ENCODE results near the gene PEX10.
A peak's percentile ranks its signal among the peaks of the same experiment; 100 is the strongest.

The PEX10 gene

DNA sequence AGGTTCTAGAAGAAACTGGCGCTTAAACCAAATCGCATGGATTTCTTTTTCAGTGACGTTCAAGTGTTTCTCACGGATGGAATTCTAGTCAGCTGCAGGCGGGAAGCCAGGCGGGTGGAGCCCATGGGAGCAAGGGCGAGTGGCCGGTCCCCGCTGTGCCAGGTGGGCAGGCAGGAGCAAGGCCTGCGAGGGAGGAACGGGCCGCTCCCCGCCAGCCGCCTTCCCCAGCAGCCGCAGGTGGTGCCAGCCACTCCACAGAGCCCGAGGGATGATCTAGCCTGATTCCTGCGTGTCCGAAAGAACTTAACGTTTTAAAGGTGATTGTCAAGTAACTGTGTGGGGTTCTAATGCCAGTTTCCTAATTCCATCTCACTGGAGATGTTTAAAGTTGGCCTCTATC lies 9.1 kb downstream of the PEX10 start:
- H3K27ac ChIP-seq: peak overlapping the region; percentile 99
- TF ChIP-seq, protein P1, sequence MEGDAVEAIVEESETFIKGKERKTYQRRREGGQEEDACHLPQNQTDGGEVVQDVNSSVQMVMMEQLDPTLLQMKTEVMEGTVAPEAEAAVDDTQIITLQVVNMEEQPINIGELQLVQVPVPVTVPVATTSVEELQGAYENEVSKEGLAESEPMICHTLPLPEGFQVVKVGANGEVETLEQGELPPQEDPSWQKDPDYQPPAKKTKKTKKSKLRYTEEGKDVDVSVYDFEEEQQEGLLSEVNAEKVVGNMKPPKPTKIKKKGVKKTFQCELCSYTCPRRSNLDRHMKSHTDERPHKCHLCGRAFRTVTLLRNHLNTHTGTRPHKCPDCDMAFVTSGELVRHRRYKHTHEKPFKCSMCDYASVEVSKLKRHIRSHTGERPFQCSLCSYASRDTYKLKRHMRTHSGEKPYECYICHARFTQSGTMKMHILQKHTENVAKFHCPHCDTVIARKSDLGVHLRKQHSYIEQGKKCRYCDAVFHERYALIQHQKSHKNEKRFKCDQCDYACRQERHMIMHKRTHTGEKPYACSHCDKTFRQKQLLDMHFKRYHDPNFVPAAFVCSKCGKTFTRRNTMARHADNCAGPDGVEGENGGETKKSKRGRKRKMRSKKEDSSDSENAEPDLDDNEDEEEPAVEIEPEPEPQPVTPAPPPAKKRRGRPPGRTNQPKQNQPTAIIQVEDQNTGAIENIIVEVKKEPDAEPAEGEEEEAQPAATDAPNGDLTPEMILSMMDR (conservative IDR thresholded peaks at IDR 0.05): no peak

DNA sequence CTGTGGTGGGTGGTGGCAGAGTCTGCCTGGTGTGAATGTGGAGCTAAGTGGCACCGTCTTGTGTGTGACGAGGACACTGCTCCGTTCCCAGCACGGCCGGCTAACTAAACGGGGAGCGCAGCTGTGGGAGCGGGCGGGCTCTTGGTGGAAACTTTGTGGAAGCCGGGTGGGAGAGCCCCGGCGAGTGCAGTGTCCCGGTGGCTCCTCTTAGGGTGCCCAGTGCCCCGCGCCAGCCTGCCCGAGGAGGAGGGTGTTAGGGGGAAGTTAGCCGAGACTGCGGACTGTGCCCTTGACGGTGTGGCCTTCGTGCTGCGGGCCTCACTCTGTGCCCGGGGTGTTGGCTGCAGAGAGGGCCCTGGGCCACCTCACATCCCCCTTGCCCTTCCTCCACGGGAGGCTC lies 9.9 kb downstream of the PEX10 start:
- peak overlapping the region; percentile 99 for H3K27ac ChIP-seq
- TF ChIP-seq, protein P1 (conservative IDR thresholded peaks at IDR 0.05): no peak

DNA sequence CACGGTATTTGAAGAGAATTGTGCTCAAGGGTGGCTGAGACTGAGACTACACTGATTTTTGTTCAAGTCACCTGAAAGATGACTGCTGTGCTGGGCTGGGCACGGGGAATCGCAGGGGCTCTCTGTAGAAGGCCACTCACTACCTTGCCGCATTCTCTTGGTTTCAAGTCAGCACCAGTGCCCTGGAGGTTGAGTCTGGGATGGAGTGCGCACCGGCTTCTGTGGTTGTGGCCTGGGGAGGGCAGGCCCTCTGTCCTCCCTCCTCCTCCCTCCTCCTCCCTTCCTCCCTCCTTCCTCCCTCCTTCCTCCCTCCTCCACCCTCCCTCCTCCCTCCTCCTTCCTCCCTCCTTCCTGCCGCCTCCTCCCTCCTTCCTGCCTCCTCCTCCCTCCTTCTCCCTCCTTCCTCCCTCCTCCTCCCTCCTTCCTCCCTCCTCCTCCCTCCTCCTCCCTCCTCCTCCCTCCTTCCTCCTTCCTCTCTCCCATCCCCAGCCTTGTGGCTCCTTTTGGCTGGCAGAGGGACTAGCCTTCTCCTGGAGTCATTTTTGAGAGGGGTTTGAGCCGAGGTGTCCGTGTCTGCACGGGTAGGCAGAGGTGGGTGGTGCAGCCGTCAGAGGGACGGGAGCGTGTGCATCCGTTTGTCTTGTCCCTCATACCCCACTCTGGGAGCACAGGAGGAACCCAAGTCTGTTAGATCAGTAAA lies 11.3 kb downstream of the PEX10 start:
- H3K27ac ChIP-seq: peak overlapping the region; percentile 99; the same call in 1 of the 2 replicates
- TF ChIP-seq, protein P1 (conservative IDR thresholded peaks at IDR 0.05): no peak

DNA sequence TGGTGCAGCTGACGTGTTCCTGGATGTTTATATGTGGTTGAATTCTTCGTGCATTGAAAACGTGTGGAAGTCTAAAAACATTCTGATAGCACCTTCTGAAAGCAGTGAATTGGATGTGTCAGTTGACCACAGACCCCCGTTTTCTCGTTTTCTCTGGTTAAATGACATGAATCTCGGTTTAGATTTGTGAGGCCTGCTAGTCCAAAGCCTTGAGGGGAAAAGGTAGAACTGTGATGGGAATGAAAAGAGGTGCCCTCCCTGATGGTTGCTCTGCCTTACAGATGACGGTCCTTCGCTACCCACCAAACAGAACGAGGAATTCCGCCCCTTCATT lies 11.8 kb downstream of the PEX10 start:
- TF ChIP-seq, protein P1 (conservative IDR thresholded peaks at IDR 0.05): no peak
- peak overlapping the region; percentile 19; the same call in 1 of the 2 replicates for H3K27ac ChIP-seq

DNA sequence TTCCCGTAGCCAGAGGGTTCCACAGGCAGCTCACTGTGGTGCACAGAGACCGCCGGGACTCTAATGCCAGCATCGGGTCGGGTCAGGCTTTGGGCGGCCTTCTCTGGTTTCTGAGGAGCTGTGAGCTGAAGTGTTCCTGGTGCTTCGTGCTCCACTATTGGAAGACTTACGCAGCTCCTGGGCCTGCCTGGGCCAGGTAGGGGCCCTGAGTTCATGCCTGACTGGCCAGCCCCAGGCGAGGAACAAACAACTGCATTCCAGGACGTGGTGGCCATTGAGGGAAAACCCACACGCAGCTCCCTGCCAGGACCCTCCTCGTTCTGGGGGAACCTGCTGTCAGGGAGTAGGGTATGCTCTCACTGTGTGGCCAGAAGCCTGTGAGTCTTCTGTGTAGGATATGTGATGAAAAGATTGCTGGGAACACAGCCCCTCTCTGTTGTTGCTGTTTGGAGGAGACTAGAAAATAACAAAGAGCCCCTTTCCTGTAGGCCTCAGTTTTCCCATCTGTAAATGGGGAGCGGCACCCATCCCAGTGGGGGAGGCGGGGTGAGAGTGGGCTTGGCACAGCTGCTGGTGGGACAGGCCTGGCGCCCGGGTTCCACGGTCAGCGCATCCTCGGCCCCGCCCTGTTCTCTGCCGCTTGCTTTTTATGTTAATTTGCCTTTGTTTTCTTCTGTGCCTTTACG lies 12.3 kb downstream of the PEX10 start:
- TF ChIP-seq, protein P1 (conservative IDR thresholded peaks at IDR 0.05): no peak
- H3K27ac ChIP-seq: peak overlapping the region; percentile 19; the same call in 1 of the 2 replicates

DNA sequence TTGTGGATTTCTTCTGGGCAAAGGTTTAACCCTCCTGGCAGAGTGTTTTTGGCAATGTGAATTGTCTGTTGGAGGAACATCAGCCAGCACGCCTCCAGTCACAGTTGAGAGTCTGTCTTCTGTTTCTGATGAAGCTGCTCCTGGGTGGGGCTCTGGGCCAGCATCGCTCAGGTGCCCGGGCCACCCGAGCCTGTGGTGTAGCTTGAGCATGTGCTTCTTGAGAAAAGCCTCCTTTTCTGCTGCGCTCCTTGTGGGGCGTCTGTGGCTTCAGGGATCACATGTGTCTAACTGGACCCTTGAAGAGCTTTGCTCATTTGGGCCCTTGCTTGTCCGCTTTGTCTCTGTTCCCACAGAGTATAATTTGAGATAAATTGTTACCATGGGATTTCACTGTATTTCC lies 13.5 kb downstream of the PEX10 start:
- TF ChIP-seq, protein P1 (conservative IDR thresholded peaks at IDR 0.05): no peak
- peak overlapping the region; percentile 26; the same call in 1 of the 2 replicates for H3K27ac ChIP-seq

DNA sequence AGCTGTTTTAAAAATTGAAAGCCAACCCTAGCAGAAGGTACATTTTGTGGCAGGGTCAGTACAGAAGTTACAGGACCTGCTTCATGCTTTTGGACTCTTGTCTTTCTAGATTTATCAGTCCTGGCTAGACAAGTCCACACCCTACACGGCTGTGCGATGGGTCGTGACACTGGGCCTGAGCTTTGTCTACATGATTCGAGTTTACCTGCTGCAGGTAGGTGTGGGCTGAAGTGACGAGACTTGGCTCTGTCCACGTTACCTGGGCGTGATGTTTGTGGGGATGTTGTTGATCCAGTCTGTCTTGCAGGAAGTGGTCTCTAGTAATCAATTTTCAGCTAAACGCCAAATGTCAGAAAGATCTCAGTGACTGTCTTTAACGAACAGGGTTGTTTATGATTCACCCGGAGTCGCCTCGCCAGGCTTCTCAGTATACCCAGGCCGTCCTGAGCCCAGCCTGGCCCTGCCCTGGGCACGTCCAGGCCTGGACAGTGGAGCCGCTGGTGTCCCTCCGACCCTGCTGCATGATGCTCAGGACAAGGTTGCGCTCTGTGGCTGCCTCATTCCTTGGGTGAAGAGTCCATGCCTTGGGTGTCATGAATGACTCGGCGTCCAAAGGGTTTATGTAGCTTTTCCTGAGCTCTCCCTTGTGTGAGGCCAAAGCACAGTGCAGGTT lies 15.2 kb downstream of the PEX10 start:
- peak overlapping the region; percentile 11; the same call in 1 of the 2 replicates for H3K27ac ChIP-seq
- TF ChIP-seq, protein P1 (conservative IDR thresholded peaks at IDR 0.05): no peak

All from VCaP (cell line).